HG03097 (cell line): ENCODE data around the gene SLC22A13.
"Not testable (repeated sequence)": the region's sequence is repeated elsewhere in the genome, so short reads cannot be mapped to it uniquely, and the experiment has no call there.

ENCODE experiments used
- ATAC-seq: cut with Tn5 transposase; IDR thresholded peaks from one replicate; pipeline ENCODE4 v1.9.1; 2021; ENCODE audit not compliant: unreplicated experiment, low FRiP score

Gene SLC22A13

GRCh38 chr3:38297537-38297936 lies 31.9 kb downstream of the SLC22A13 start:
- no peak for ATAC-seq

GRCh38 chr3:38297947-38298711 lies 32.5 kb downstream of the SLC22A13 start:
- ATAC-seq = no peak

- ATAC-seq = no peak
Measured at GRCh38 chr3:38306941-38307340, 41.3 kb downstream of the SLC22A13 start.

- ATAC-seq = no peak
Measured at GRCh38 chr3:38307599-38307998, 42.0 kb downstream of the SLC22A13 start.

- ATAC-seq = no peak
Measured at GRCh38 chr3:38308456-38308855, 42.8 kb downstream of the SLC22A13 start.

- ATAC-seq = no peak
Measured at GRCh38 chr3:38311476-38311875, 45.9 kb downstream of the SLC22A13 start.

- ATAC-seq = no peak
Measured at GRCh38 chr3:38311941-38312340, 46.3 kb downstream of the SLC22A13 start.

GRCh38 chr3:38312356-38312755 lies 46.7 kb downstream of the SLC22A13 start:
- ATAC-seq = no peak

GRCh38 chr3:38313263-38313662 lies 47.7 kb downstream of the SLC22A13 start:
- no peak for ATAC-seq

- ATAC-seq = no peak
Measured at GRCh38 chr3:38313695-38314094, 48.1 kb downstream of the SLC22A13 start.

GRCh38 chr3:38314112-38314763 lies 48.6 kb downstream of the SLC22A13 start:
- no peak for ATAC-seq

GRCh38 chr3:38314764-38315487 lies 49.3 kb downstream of the SLC22A13 start:
- no peak for ATAC-seq

- ATAC-seq = no peak
Measured at GRCh38 chr3:38315488-38316230, 50.0 kb downstream of the SLC22A13 start.

GRCh38 chr3:38316356-38317191 lies 51.0 kb downstream of the SLC22A13 start:
- ATAC-seq = no peak

- ATAC-seq = no peak
Measured at GRCh38 chr3:38317192-38317759, 51.7 kb downstream of the SLC22A13 start.

- ATAC-seq = no peak
Measured at GRCh38 chr3:38318766-38319671, 53.4 kb downstream of the SLC22A13 start.

- ATAC-seq = not testable (repeated sequence)
Measured at GRCh38 chr3:38320638-38321037, 55.0 kb downstream of the SLC22A13 start.

GRCh38 chr3:38323060-38323459 lies 57.4 kb downstream of the SLC22A13 start:
- no peak for ATAC-seq

GRCh38 chr3:38325256-38325655 lies 59.6 kb downstream of the SLC22A13 start:
- ATAC-seq = no peak
